Left lung (tissue), 10 donors: Measurements from ENCODE around the gene LRIF1. TPM values are rescaled to one million over a fixed set of nuclear protein-coding genes. Genes with fewer than 3 reads are reported as not detected.
"Not testable (repeated sequence)": the region's sequence is repeated elsewhere in the genome, so short reads cannot be mapped to it uniquely, and the experiment has no call there.

Experiments
- ATAC-seq: fragments of 200-7000 bp; cut with Tn5 transposase; one replicate; pipeline ENCODE4 v1.9.1; 2020; ENCODE audit warnings: moderate library complexity
- DNase-seq, 4 donors: peaks; one replicate each; pipeline ENCODE4 v3.0.0-alpha.2; 2013 to 2020
- H3K27ac ChIP-seq, 2 donors: fragments of 200-600 bp; sonication (generic) in 1 of 2; one replicate each; pipeline versions ENCODE4 v1.5.0 to v1.8.0; 2020 to 2021
- H3K27me3 ChIP-seq, 2 donors: fragments of 200-600 bp; sonication (generic) in 1 of 2; one replicate each; pipeline versions ENCODE4 v1.5.0 to v1.8.0; 2020 to 2021
- H3K36me3 ChIP-seq, 2 donors: fragments of 200-600 bp; sonication (generic) in 1 of 2; one replicate each; pipeline versions ENCODE4 v1.5.0 to v1.8.0; 2020 to 2021
- H3K4me1 ChIP-seq, 2 donors: fragments of 200-600 bp; one replicate each; pipeline ENCODE4 v1.8.0; 2021
- H3K4me3 ChIP-seq, 2 donors: fragments of 200-600 bp; sonication (generic) in 1 of 2; one replicate each; pipeline versions ENCODE4 v1.5.0 to v1.8.0; 2020 to 2021; ENCODE audit warnings: mild to moderate bottlenecking in 1 of 2
- H3K9me3 ChIP-seq, 2 donors: fragments of 200-600 bp; sonication (generic) in 1 of 2; one replicate each; pipeline versions ENCODE4 v1.5.0 to v1.8.0; 2020 to 2021
- intact Hi-C, 2 donors: fragments of 100-400 bp; cut with DNase I; formaldehyde crosslinking; loops; one replicate each; pipeline versions ENCODE4 v1.11.2 to v1.14.2; 2022
- polyA plus RNA-seq, 6 donors: library from polyadenylated mRNA; unstranded; fragments of 120-200 nt; gene quantifications; one replicate each; pipeline ENCODE4 v1.2.1, GENCODE V29; 2013; ENCODE audit not compliant: insufficient read length in 6 of 6
- total RNA-seq, 2 donors: library from RNA; stranded (reverse); fragmentation: NEBNext Ultra II Directional; extraction: Animal tissue kit (Norgen Biotek cat#: 25700); gene quantifications; one replicate each; pipeline ENCODE4 v1.2.1, GENCODE V29; 2021
- TF ChIP-seq, protein P1 (sequence below), 2 donors: fragments of 200-600 bp; sonication (generic) in 1 of 2; IDR thresholded peaks; one replicate each; pipeline versions ENCODE4 v1.5.0 to v1.8.0; 2021; ENCODE audit warnings: antibody characterized with exemption in 2 of 2
- donor health status: DM: no; HTN: yes; CAD: no.
- donor health status: DM: no; HTN: no; CAD: no.

The LRIF1 gene
- total and polyA plus RNA-seq, 8 donors, result 6.3 to 14.7 (median 12.4) TPM

DNA sequence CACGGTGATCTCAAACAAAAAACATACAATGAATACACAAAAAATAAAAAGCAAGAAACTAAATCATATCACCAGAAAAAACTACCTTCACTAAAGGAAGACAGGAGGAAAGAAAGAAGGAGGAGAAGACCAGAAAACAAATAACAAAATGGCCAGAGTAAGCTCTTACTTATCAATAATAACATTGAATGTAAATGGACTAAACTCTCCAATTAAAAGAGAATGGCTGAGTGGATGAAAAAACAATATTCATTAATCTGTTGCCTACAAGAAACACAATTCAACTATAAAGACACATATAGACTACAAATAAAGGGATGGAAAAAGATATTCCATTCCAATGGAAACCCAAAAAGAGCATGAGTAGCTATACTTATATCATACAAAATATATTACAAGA is 27.2 kb downstream of the LRIF1 start:
- no peak for ATAC-seq
- intact Hi-C loops, result no loop called here

GRCh38 chr1:110931097-110931496 is 32.6 kb downstream of the LRIF1 start:
- H3K9me3 ChIP-seq, result peaks cover 0 to 36% of the 10 kb centered on the region in 2 donors
- ATAC-seq, DNase-seq, H3K27ac ChIP-seq, H3K4me3 ChIP-seq, intact Hi-C loops, H3K36me3 ChIP-seq, H3K27me3 ChIP-seq, H3K4me1 ChIP-seq: not testable (repeated sequence)

More for the DNA sequence above, 27.2 kb downstream of the LRIF1 start:
- no peak for DNase-seq
- Histone ChIP-seq H3K4me3 (no peak overlapping the region), H3K27ac (no peak overlapping the region), H3K9me3 (peaks cover 0 to 39% of the 10 kb centered on the region in 2 donors), H3K27me3 (no peaks in the 10 kb centered on the region), H3K36me3 (no peaks in the 10 kb centered on the region), H3K4me1 (no peaks in the 10 kb centered on the region)
- TF ChIP-seq, protein P1, sequence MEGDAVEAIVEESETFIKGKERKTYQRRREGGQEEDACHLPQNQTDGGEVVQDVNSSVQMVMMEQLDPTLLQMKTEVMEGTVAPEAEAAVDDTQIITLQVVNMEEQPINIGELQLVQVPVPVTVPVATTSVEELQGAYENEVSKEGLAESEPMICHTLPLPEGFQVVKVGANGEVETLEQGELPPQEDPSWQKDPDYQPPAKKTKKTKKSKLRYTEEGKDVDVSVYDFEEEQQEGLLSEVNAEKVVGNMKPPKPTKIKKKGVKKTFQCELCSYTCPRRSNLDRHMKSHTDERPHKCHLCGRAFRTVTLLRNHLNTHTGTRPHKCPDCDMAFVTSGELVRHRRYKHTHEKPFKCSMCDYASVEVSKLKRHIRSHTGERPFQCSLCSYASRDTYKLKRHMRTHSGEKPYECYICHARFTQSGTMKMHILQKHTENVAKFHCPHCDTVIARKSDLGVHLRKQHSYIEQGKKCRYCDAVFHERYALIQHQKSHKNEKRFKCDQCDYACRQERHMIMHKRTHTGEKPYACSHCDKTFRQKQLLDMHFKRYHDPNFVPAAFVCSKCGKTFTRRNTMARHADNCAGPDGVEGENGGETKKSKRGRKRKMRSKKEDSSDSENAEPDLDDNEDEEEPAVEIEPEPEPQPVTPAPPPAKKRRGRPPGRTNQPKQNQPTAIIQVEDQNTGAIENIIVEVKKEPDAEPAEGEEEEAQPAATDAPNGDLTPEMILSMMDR (IDR thresholded peaks at IDR 0.05), result no peak

- Histone ChIP-seq H3K4me1 (no peaks in the 10 kb centered on the region), H3K27ac (no peak overlapping the region), H3K27me3 (no peaks in the 10 kb centered on the region), H3K36me3 (no peaks in the 10 kb centered on the region), H3K9me3 (peaks cover 0 to 29% of the 10 kb centered on the region in 2 donors), H3K4me3 (no peak overlapping the region)
- intact Hi-C loops, result no loop called here
- ATAC-seq, result no peak
- TF ChIP-seq, protein P1 (IDR thresholded peaks at IDR 0.05), result no peak
- no peak for DNase-seq
These were observed 34.8 kb downstream of the LRIF1 start for GRCh38 chr1:110928904-110929303.

DNA sequence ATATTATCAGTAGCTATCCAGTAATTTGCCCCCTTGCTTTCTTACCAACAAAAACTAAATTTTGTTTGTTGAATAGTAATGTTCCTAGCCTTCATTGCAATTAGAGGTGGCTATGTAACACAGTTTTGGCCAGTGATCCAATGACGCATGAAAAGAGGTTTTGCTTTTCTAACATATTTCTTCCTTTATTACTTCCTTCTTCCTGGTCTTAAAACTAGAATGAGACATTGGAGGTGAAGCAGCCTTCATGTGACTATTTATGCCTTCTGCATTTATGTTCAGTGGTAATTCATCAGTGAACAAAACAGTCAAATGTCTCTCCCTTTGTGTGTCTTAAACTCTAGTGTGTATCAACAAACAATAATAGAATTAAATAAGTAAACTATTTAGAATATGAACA is 35.5 kb downstream of the LRIF1 start:
- Histone ChIP-seq H3K4me1 (no peaks in the 10 kb centered on the region), H3K4me3 (no peak overlapping the region), H3K36me3 (no peaks in the 10 kb centered on the region), H3K27ac (no peak overlapping the region), H3K9me3 (peaks cover 0 to 28% of the 10 kb centered on the region in 2 donors), H3K27me3 (no peaks in the 10 kb centered on the region)
- DNase-seq (no peak), ATAC-seq (no peak)
- intact Hi-C loops, result no loop called here
- TF ChIP-seq, protein P1 (IDR thresholded peaks at IDR 0.05), result no peak

- TF ChIP-seq, protein P1 (IDR thresholded peaks at IDR 0.05), result no peak
- no peak for ATAC-seq
These were observed 36.1 kb downstream of the LRIF1 start for GRCh38 chr1:110927484-110928075.

GRCh38 chr1:110921953-110922352 is 41.8 kb downstream of the LRIF1 start:
- H3K27me3 ChIP-seq, result no peaks in the 10 kb centered on the region
- TF ChIP-seq, protein P1 (IDR thresholded peaks at IDR 0.05), result no peak
- H3K36me3 ChIP-seq, result no peaks in the 10 kb centered on the region
- DNase-seq, result no peak
- no peaks in the 10 kb centered on the region for H3K4me1 ChIP-seq
- H3K4me3 ChIP-seq, result no peak overlapping the region
- intact Hi-C loops, result no loop called here
- no peaks in the 10 kb centered on the region for H3K9me3 ChIP-seq
- no peak for ATAC-seq
- H3K27ac ChIP-seq, result no peak overlapping the region

More at GRCh38 chr1:110927484-110928075, 36.1 kb downstream of the LRIF1 start:
- intact Hi-C loops, result no loop called here
- no peak for DNase-seq
- Histone ChIP-seq H3K4me1 (no peaks in the 10 kb centered on the region), H3K4me3 (no peak overlapping the region), H3K36me3 (no peaks in the 10 kb centered on the region), H3K9me3 (peaks cover 0 to 26% of the 10 kb centered on the region in 2 donors), H3K27me3 (no peaks in the 10 kb centered on the region), H3K27ac (no peak overlapping the region)
